HepG2 (cell line): Measurements from ENCODE around the gene NELFCD. TPM values are rescaled to one million over a fixed set of nuclear protein-coding genes. Genes with fewer than 3 reads are reported as not detected.

Experiments
- ATAC-seq: fragments of 200-7000 bp; cut with Tn5 transposase; 3 replicates; pipeline ENCODE4 v1.9.1; 2020; ENCODE audit warnings: mild to moderate bottlenecking, moderate library complexity
- BruUV-seq: library from RNA; stranded (reverse); fragments of 400-500 nt; replicated peaks from 2 replicates; lab custom pipeline; 2021; lab: Mats Ljungman, UMichigan
- CTCF ChIA-PET: fragments of 300-600 bp; formaldehyde crosslinking; extraction: SDS; loops from one replicate; lab custom pipeline; 2021; ENCODE audit warnings: low total read pairs, inconsistent platforms, low intra/inter-chr PET ratio; lab: Yijun Ruan, JAX
- POLR2A ChIA-PET: fragments of 350-600 bp; sonication (Branson Sonifier 250); formaldehyde crosslinking; loops from one replicate; lab custom pipeline; 2020; ENCODE audit warnings: antibody characterized with exemption, inconsistent platforms; lab: Yijun Ruan, JAX
- DNase-seq: peaks from one replicate; pipeline ENCODE4 v3.0.0-alpha.2; 2015; ENCODE audit warnings: low spot score
- FAIRE-seq: peaks from 3 replicates; lab custom pipeline; 2011; peaks lifted over from hg19 to GRCh38; lab: Jason Lieb, UNC
- H2AFZ ChIP-seq: one replicate; pipeline ENCODE4 v1.6.1; 2011; ENCODE audit warnings: low read length, inconsistent platforms
- H3K27ac ChIP-seq: fragments of 300-600 bp; 3 replicates; pipeline ENCODE4 v1.8.0; 2011; ENCODE audit warnings: mixed run types, mild to moderate bottlenecking, mixed read lengths, low read length, inconsistent platforms; ENCODE audit not compliant: insufficient read depth; ENCODE audit errors: extremely low read length
- H3K27me3 ChIP-seq, 2 experiments: fragments of 200-600 bp in 1 of 2; 2 replicates in 1 of 2; 3 replicates in 1 of 2; pipeline versions ENCODE4 v1.6.0 to v1.8.0; 2011; ENCODE audit warnings: low read length in 2 of 2, mild to moderate bottlenecking in 2 of 2, moderate library complexity in 2 of 2, inconsistent platforms in 1 of 2; ENCODE audit not compliant: insufficient read depth in 2 of 2, control insufficient read depth in 1 of 2
- H3K36me3 ChIP-seq, 2 experiments: fragments of 200-600 bp in 1 of 2; replicated peaks in 1 of 2; 2 replicates in 1 of 2; 3 replicates in 1 of 2; pipeline versions ENCODE4 v1.5.1 to v1.8.0; 2011; ENCODE audit warnings: low read length in 2 of 2, inconsistent platforms in 1 of 2; ENCODE audit not compliant: insufficient read depth in 2 of 2, control insufficient read depth in 1 of 2
- H3K4me1 ChIP-seq: 2 replicates; pipeline ENCODE4 v1.5.1; 2012; ENCODE audit warnings: low read length, inconsistent platforms; ENCODE audit not compliant: insufficient read depth
- H3K4me2 ChIP-seq: 2 replicates; pipeline ENCODE4 v1.6.0; 2011; ENCODE audit warnings: low read depth, low read length, inconsistent platforms
- H3K4me3 ChIP-seq, 3 experiments: fragments of 200-600 bp in 1 of 3; sonication (generic), shearing (Covaris generic) in 1 of 3; replicated peaks in 1 of 3; 2 replicates each; pipeline ENCODE4 v1.5.1; 2011 to 2016; ENCODE audit warnings: low read length in 3 of 3, inconsistent platforms in 2 of 3, low read depth in 2 of 3, mild to moderate bottlenecking in 2 of 3, control low read depth in 1 of 3, mixed read lengths in 1 of 3; ENCODE audit not compliant: insufficient read depth in 1 of 3
- H3K79me2 ChIP-seq: one replicate; pipeline ENCODE4 v1.6.1; 2011; ENCODE audit warnings: low read length, inconsistent platforms; ENCODE audit not compliant: insufficient read depth
- H3K9ac ChIP-seq: 2 replicates; pipeline ENCODE4 v1.6.0; 2011; ENCODE audit warnings: mild to moderate bottlenecking, low read depth, low read length, inconsistent platforms; ENCODE audit not compliant: insufficient read depth
- H3K9me3 ChIP-seq: 2 replicates; pipeline ENCODE4 v1.5.1; 2012; ENCODE audit warnings: mild to moderate bottlenecking, low read length
- H4K20me1 ChIP-seq: 2 replicates; pipeline ENCODE4 v1.6.0; 2011; ENCODE audit warnings: inconsistent platforms, mild to moderate bottlenecking, low read length, moderate library complexity; ENCODE audit not compliant: insufficient read depth
- ETV5 ChIP-seq: IDR thresholded peaks from 2 replicates; pipeline ENCODE4 v1.6.1; 2018; ENCODE audit warnings: missing biosample characterization, missing genetic modification reagents, inconsistent platforms, borderline replicate concordance
- FOXM1 ChIP-seq: sonication (generic); formaldehyde crosslinking; IDR thresholded peaks from 2 replicates; pipeline ENCODE4 v1.5.0; 2020; ENCODE audit warnings: missing genetic modification reagents
- HNRNPL ChIP-seq: fragments of 200-400 bp; formaldehyde crosslinking; IDR thresholded peaks from 2 replicates; pipeline ENCODE4 v1.6.1; 2017; ENCODE audit warnings: mild to moderate bottlenecking, low read depth, low read length
- MBD4 ChIP-seq: IDR thresholded peaks from 2 replicates; pipeline ENCODE4 v1.6.1; 2012; ENCODE audit warnings: low read length, inconsistent platforms, borderline replicate concordance
- MTA1 ChIP-seq: sonication (generic); formaldehyde crosslinking; IDR thresholded peaks from 2 replicates; pipeline ENCODE4 v1.4.0; 2020; ENCODE audit warnings: missing genetic modification reagents, mild to moderate bottlenecking, borderline replicate concordance
- MXD1 ChIP-seq: sonication (generic); formaldehyde crosslinking; IDR thresholded peaks from 2 replicates; pipeline ENCODE4 v1.4.0; 2020; ENCODE audit warnings: mild to moderate bottlenecking, missing genetic modification reagents
- PCBP1 ChIP-seq: fragments of 200-400 bp; formaldehyde crosslinking; IDR thresholded peaks from 2 replicates; pipeline ENCODE4 v1.6.1; 2017; ENCODE audit warnings: mild to moderate bottlenecking, low read depth, low read length, borderline replicate concordance
- SP1 ChIP-seq, 2 experiments: fragments of 450-650 bp in 1 of 2; sonication (generic) in 1 of 2; formaldehyde crosslinking in 1 of 2; IDR thresholded peaks; 2 replicates each; pipeline versions ENCODE4 v1.4.0 to v1.6.1; 2016 to 2020; ENCODE audit warnings: missing genetic modification reagents in 1 of 2
- ZIK1 ChIP-seq: sonication (generic); formaldehyde crosslinking; IDR thresholded peaks from 2 replicates; pipeline ENCODE4 v1.5.0; 2020; ENCODE audit warnings: mild to moderate bottlenecking, low read depth, missing genetic modification reagents, borderline replicate concordance
- ZNF333 ChIP-seq: sonication (generic); formaldehyde crosslinking; IDR thresholded peaks from 2 replicates; pipeline ENCODE4 v1.4.0; 2020; ENCODE audit warnings: mild to moderate bottlenecking, missing genetic modification reagents, borderline replicate concordance
- ZNF367 ChIP-seq: sonication (generic); formaldehyde crosslinking; IDR thresholded peaks from 2 replicates; pipeline ENCODE4 v1.4.0; 2020; ENCODE audit warnings: missing genetic modification reagents, borderline replicate concordance
- ZNF781 ChIP-seq: sonication (generic); formaldehyde crosslinking; IDR thresholded peaks from 2 replicates; pipeline ENCODE4 v1.5.1; 2020; ENCODE audit warnings: borderline replicate concordance, mild to moderate bottlenecking, missing genetic modification reagents; ENCODE audit errors: not compliant biosample characterization
- ZSCAN31 ChIP-seq: sonication (generic); formaldehyde crosslinking; IDR thresholded peaks from 2 replicates; pipeline ENCODE4 v1.5.0; 2020; ENCODE audit warnings: low read depth, mild to moderate bottlenecking, missing genetic modification reagents
- WGBS: methylation state at CpG from one replicate; pipeline ENCODE4 v1.1.6; 2017; ENCODE audit warnings: low lambda C conversion rate; 5-methylcytosine and 5-hydroxymethylcytosine counted together
- in situ Hi-C: cut with HindIII; loops from 2 replicates; pipeline ENCODE4 v1.10.0; 2017; ENCODE audit warnings: low pct_unique_long_range_greater_than_20kb; ENCODE audit not compliant: extremely low pct_ligation_motif_present
- intact Hi-C: fragments of 100-400 bp; cut with micrococcal nuclease; formaldehyde crosslinking; loops from one replicate; pipeline ENCODE4 v1.10.0; 2022; ENCODE audit not compliant: unreplicated experiment
- polyA plus RNA-seq, 8 experiments: library from polyadenylated mRNA; depleted of rRNA in 3 of 8; stranded (reverse) in 7 of 8; unstranded in 1 of 8; fragments of >200 nt; fragmentation: Illumina TruSeq in 4 of 8; extraction: Trizol in 4 of 8; gene quantifications; 2 replicates each; pipeline versions ENCODE4 v1.2.1 to v1.2.3, GENCODE V29; 2011 to 2016; ENCODE audit warnings: low read depth in 4 of 8, missing spikeins in 1 of 8, mixed read lengths in 1 of 8; ENCODE audit not compliant: insufficient read depth in 1 of 8
- total RNA-seq, 5 experiments: library from RNA; depleted of rRNA; stranded (reverse); fragments of >200 nt; fragmentation: Illumina TruSeq; extraction: Trizol; gene quantifications; 2 replicates each; pipeline ENCODE4 v1.2.3, GENCODE V29; 2016; ENCODE audit warnings: low read depth in 1 of 5
- TF ChIP-seq, protein P1 (sequence below): sonication (generic); formaldehyde crosslinking; IDR thresholded peaks from 2 replicates; pipeline ENCODE4 v1.5.1; 2020; ENCODE audit warnings: missing genetic modification reagents, mild to moderate bottlenecking, borderline replicate concordance
- TF ChIP-seq, protein P2 (sequence below): sonication (generic); formaldehyde crosslinking; IDR thresholded peaks from 2 replicates; pipeline ENCODE4 v1.4.0; 2020; ENCODE audit warnings: missing genetic modification reagents, mild to moderate bottlenecking, borderline replicate concordance

Gene NELFCD
- total and polyA plus RNA-seq, 2 of the 13 experiments (the other 11 are each of a cell fraction or from before 2014, with no cell fraction given): 159 to 203 TPM

DNA sequence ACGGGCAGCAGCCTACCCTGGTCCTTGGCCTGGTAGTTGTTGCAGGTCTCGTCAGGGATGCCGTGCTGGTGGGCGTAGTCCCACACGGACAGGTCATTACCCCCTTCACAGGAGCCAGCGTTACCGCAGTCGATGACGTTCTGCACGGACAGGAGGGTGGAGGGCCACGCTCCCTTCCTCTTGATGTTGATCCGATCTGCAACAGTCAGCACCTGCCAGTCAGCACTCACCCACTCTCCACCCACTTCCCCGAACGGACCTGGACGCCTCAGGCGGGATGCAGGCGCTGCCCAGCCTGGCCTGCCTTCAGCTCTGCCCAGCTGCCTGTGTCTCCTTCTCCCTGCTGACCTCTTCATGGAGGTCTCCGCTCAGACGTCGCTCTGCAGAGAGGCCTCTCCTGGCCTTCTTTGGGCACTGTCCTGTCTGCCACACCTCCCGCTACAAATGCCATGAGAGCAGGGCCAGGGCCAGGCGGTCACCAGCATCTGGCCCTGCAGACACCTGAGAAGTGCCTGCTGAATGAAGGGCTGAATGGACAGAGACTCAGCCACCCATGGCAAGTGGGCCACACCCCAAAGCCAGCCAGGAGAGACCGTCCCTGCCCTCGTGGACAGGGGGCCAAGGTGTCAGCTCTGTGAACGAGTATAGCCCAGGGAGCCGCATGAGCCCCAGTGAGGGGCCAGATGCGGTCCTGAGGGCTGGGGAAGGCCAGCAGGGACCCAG is 20.6 kb downstream of the NELFCD start:
- no peaks in the 10 kb centered on the region for H3K9me3 ChIP-seq
- ChIA-PET CTCF (no interaction called here), POLR2A (interaction anchor here (0.9 to 1.8 kb wide), 3 partner anchors 9 to 49 kb away, joined by 3 to 6 read pairs (median 4); partner anchors contain the start of gene ATP5F1E)
- DNase-seq (no peak), ATAC-seq (no peak), FAIRE-seq (no peak)
- peak overlapping the region; percentile 90; the same call in 1 of the 2 replicates for H3K4me2 ChIP-seq
- in situ Hi-C loops (no loop called here), intact Hi-C loops (no loop called here)
- H3K4me1 ChIP-seq: peaks cover 70% of the 10 kb centered on the region
- no peak overlapping the region for H2AFZ ChIP-seq
- no TSS peak for BruUV-seq
- no peaks in the 10 kb centered on the region for H3K79me2 ChIP-seq
- peaks cover 2 to 27% of the 10 kb centered on the region in 2 experiments for H3K27me3 ChIP-seq
- H3K36me3 ChIP-seq: no peaks in the 10 kb centered on the region; a peak in 1 of 5 replicates
- no peak overlapping the region for H3K27ac ChIP-seq
- H3K4me3 ChIP-seq: peak overlapping the region in 1 of 3 experiments; percentile 6; a peak in 1 of 6 replicates
- no peak overlapping the region for H3K9ac ChIP-seq
- WGBS: 58% methylated on average over 27 of the region's 27 CpGs
- H4K20me1 ChIP-seq: no peaks in the 10 kb centered on the region
- TF ChIP-seq MBD4 (no peak), SP1 (IDR thresholded peaks at IDR 0.05) (no peak), SP1 (CRISPR knock-in tag; IDR thresholded peaks at IDR 0.05) (no peak), ZSCAN31 (0 out of 2 replicates have a peak, but pooled peaks have one; percentile 38), ZNF367 (CRISPR knock-in tag) (no peak), FOXM1 (CRISPR knock-in tag) (no peak), MTA1 (CRISPR knock-in tag) (0 out of 2 replicates have a peak, but pooled peaks have one; percentile 16), ETV5 (0 out of 2 replicates have a peak, but pooled peaks have one; percentile 18), ZIK1 (CRISPR knock-in tag) (0 out of 2 replicates have a peak, but pooled peaks have one; percentile 19), PCBP1 (0 out of 2 replicates have a peak, but pooled peaks have one; percentile 7), ZNF781 (no peak), HNRNPL (0 out of 2 replicates have a peak, but pooled peaks have one; percentile 25), ZNF333 (CRISPR knock-in tag) (peak; percentile 31; the same call in 1 of the 2 replicates), MXD1 (CRISPR knock-in tag) (0 out of 2 replicates have a peak, but pooled peaks have one; percentile 24)
- TF ChIP-seq, protein P1, sequence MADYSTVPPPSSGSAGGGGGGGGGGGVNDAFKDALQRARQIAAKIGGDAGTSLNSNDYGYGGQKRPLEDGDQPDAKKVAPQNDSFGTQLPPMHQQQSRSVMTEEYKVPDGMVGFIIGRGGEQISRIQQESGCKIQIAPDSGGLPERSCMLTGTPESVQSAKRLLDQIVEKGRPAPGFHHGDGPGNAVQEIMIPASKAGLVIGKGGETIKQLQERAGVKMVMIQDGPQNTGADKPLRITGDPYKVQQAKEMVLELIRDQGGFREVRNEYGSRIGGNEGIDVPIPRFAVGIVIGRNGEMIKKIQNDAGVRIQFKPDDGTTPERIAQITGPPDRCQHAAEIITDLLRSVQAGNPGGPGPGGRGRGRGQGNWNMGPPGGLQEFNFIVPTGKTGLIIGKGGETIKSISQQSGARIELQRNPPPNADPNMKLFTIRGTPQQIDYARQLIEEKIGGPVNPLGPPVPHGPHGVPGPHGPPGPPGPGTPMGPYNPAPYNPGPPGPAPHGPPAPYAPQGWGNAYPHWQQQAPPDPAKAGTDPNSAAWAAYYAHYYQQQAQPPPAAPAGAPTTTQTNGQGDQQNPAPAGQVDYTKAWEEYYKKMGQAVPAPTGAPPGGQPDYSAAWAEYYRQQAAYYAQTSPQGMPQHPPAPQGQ: no peak
- TF ChIP-seq, protein P2, sequence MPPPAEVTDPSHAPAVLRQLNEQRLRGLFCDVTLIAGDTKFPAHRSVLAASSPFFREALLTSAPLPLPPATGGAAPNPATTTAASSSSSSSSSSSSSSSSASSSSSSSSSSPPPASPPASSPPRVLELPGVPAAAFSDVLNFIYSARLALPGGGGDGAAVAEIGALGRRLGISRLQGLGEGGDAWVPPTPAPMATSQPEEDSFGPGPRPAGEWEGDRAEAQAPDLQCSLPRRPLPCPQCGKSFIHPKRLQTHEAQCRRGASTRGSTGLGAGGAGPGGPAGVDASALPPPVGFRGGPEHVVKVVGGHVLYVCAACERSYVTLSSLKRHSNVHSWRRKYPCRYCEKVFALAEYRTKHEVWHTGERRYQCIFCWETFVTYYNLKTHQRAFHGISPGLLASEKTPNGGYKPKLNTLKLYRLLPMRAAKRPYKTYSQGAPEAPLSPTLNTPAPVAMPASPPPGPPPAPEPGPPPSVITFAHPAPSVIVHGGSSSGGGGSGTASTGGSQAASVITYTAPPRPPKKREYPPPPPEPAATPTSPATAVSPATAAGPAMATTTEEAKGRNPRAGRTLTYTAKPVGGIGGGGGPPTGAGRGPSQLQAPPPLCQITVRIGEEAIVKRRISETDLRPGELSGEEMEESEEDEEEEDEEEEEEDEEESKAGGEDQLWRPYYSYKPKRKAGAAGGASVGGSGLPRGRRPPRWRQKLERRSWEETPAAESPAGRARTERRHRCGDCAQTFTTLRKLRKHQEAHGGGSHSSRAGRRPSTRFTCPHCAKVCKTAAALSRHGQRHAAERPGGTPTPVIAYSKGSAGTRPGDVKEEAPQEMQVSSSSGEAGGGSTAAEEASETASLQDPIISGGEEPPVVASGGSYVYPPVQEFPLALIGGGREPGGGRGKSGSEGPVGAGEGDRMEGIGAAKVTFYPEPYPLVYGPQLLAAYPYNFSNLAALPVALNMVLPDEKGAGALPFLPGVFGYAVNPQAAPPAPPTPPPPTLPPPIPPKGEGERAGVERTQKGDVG (CRISPR knock-in tag): peak; percentile 23; the same call in 1 of the 2 replicates
